ENCODE data around the gene PDE4DIP. TPM values are rescaled to one million over a fixed set of nuclear protein-coding genes. Genes with fewer than 3 reads are reported as not detected.
"Not testable (repeated sequence)": the region's sequence is repeated elsewhere in the genome, so short reads cannot be mapped to it uniquely, and the experiment has no call there.

Gene PDE4DIP
- total RNA-seq, 1 donor from 2014 or later = 605 TPM

DNA sequence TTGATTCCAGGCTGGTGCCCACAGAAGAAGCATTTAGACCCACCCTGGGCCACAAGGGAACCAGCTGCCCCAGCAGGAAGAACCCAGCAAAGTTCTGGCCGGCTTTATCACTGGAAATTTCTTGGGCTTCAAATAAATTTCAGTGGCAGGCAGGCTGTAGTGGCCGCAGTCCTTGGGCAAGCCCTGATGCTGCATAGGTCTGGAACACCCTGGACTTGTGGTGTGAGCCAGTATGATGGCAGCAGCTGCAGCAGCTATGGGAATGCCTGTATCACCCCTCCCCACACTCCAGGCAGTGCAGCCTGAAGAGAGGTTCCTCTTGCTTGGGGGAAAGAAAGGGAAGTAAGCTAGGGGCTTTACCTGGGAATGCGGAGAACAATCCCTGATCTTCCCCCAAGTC, 189.7 kb downstream of the PDE4DIP start:
- not testable (repeated sequence) for H3K27ac ChIP-seq (ENCODE audit: low read depth, low read length); H3K4me1 ChIP-seq (ENCODE audit: control insufficient read depth in 3 of 3, insufficient read depth in 3 of 3, low read length in 3 of 3); H3K4me3 ChIP-seq (ENCODE audit: low read length in 3 of 3); H3K36me3 ChIP-seq (ENCODE audit: control insufficient read depth in 3 of 3, insufficient read depth in 3 of 3, low read length in 3 of 3); H3K27me3 ChIP-seq (ENCODE audit: control insufficient read depth in 3 of 3, insufficient read depth in 3 of 3, low read length in 3 of 3); H3K9ac ChIP-seq (ENCODE audit: low read depth in 1 of 3, low read length in 3 of 3); H3K9me3 ChIP-seq (ENCODE audit: control insufficient read depth in 3 of 3, low read length in 3 of 3)

DNA sequence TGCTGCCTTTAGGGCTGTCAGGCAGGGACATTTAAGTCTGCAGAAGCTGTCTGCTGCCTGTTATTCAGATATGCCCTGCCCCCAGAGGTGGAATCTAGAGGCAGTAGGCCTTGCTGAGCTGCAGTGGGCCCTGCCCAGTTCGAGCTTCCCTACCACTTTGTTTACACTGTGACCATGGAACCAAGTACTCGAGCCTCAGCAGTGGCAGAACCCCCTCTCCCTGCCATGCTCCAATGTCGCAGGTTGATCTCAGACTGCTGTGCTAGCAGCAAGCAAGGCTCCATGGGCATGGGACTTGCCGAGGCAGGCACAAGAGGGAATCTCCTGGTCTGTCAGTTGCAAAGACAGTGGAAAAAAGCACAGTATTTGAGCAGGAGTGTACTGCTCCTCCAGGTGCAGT, 198.8 kb downstream of the PDE4DIP start:
- not testable (repeated sequence) for H3K4me1 ChIP-seq (ENCODE audit: control insufficient read depth in 3 of 3, insufficient read depth in 3 of 3, low read length in 3 of 3); H3K9me3 ChIP-seq (ENCODE audit: control insufficient read depth in 3 of 3, low read length in 3 of 3); H3K27ac ChIP-seq (ENCODE audit: low read depth, low read length); H3K36me3 ChIP-seq (ENCODE audit: control insufficient read depth in 3 of 3, insufficient read depth in 3 of 3, low read length in 3 of 3); H3K4me3 ChIP-seq (ENCODE audit: low read length in 3 of 3); H3K27me3 ChIP-seq (ENCODE audit: control insufficient read depth in 3 of 3, insufficient read depth in 3 of 3, low read length in 3 of 3); H3K9ac ChIP-seq (ENCODE audit: low read depth in 1 of 3, low read length in 3 of 3)

DNA sequence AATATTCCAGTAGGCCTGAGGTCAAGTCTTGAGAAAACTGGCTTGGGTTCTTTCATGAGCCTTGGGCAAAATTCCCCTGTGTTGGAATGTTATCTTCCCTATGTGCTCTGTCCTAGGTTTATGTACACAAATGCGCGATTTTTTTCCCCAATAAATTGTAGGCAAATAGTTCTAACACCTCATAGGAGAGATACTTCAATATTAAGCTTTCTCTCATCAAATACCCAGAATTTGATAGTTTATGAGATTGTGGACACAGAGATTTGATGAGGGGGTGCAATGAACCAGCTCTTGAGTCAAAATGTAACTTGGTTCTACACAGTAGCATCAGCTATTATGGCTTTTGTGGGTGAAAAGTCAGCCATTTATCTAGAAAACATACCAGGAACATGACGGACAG, 220.4 kb downstream of the PDE4DIP start:
- H3K27ac ChIP-seq (ENCODE audit: low read depth, low read length); H3K27me3 ChIP-seq (ENCODE audit: control insufficient read depth in 3 of 3, insufficient read depth in 3 of 3, low read length in 3 of 3); H3K4me3 ChIP-seq (ENCODE audit: low read length in 3 of 3); H3K9ac ChIP-seq (ENCODE audit: low read depth in 1 of 3, low read length in 3 of 3); H3K4me1 ChIP-seq (ENCODE audit: control insufficient read depth in 3 of 3, insufficient read depth in 3 of 3, low read length in 3 of 3); H3K36me3 ChIP-seq (ENCODE audit: control insufficient read depth in 3 of 3, insufficient read depth in 3 of 3, low read length in 3 of 3); H3K9me3 ChIP-seq (ENCODE audit: control insufficient read depth in 3 of 3, low read length in 3 of 3): not testable (repeated sequence)

DNA sequence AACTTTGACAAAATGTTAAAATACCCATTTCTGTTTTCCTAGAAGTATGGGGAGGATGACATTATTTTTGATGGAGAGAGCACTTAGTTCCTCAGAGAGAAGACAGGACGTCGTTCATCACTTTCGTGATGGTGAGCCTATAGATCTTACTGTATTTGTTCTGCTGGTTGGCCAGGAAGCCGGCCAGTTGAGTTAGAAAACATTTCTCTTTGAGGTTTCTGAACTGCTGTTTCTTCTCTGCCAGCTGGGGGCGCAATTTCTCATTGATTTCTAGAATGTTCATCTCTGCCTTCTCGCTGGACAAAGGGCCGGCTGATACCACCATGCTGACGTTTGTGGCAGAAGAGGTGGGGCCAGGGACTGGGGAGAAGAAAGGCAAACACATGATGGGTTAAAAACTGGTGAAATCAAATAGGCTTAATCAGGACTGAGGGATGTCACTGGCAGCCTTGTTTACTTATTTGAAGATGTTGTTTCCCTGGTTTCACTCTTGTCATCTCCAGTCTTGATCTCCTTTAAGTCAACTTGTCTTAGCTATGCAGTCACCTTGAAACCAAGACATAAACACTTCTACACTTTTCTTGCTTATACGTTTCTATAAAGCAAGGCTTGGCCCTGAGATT, 231.4 kb downstream of the PDE4DIP start:
- not testable (repeated sequence) for H3K27me3 ChIP-seq (ENCODE audit: control insufficient read depth in 3 of 3, insufficient read depth in 3 of 3, low read length in 3 of 3); H3K36me3 ChIP-seq (ENCODE audit: control insufficient read depth in 3 of 3, insufficient read depth in 3 of 3, low read length in 3 of 3); H3K4me1 ChIP-seq (ENCODE audit: control insufficient read depth in 3 of 3, insufficient read depth in 3 of 3, low read length in 3 of 3); H3K4me3 ChIP-seq (ENCODE audit: low read length in 3 of 3); H3K9ac ChIP-seq (ENCODE audit: low read depth in 1 of 3, low read length in 3 of 3); H3K27ac ChIP-seq (ENCODE audit: low read depth, low read length); H3K9me3 ChIP-seq (ENCODE audit: control insufficient read depth in 3 of 3, low read length in 3 of 3)

Small RNAs within 50 kb of the gene (small RNA-seq; reads per million reads assigned to genes)
- gene RN7SKP88 = not detected
- not detected for gene RNU2-38P

Other genes starting within 250 kb of the PDE4DIP start
- gene NBPF14, start 248.4 kb upstream of the PDE4DIP start, total RNA-seq = 20.9 TPM
- 1.0 TPM for gene NUDT4B, start 95.7 kb upstream of the PDE4DIP start, total RNA-seq